ENCODE data around the gene CCM2. TPM values are rescaled to one million over a fixed set of nuclear protein-coding genes. Genes with fewer than 3 reads are reported as not detected.

Gene CCM2
- total RNA-seq, 2 donors from 2014 or later, result 94.2 to 109 TPM

- Mint-ChIP-seq H3K27ac (no peak overlapping the region), H3K27me3 (ENCODE audit: low read depth) (no peaks in the 10 kb centered on the region), H3K4me1 (ENCODE audit: low read depth) (no peaks in the 10 kb centered on the region), H3K4me3 (no peak overlapping the region), H3K9me3 (no peaks in the 10 kb centered on the region), H3K36me3 (ENCODE audit: insufficient read depth in 2 of 2) (no peaks in the 10 kb centered on the region)
- ATAC-seq (replicated peaks in 1 of 2) (peak; percentile 4 to 7), DNase-seq (no peak)
Observed at GRCh38 chr7:45082831-45083331, 82.9 kb downstream of the CCM2 start.

GRCh38 chr7:45084336-45084735 is 84.3 kb downstream of the CCM2 start:
- Mint-ChIP-seq H3K27me3 (ENCODE audit: low read depth) (no peaks in the 10 kb centered on the region), H3K4me1 (ENCODE audit: low read depth) (no peaks in the 10 kb centered on the region), H3K27ac (no peak overlapping the region), H3K9me3 (no peaks in the 10 kb centered on the region), H3K36me3 (ENCODE audit: insufficient read depth in 2 of 2) (no peaks in the 10 kb centered on the region), H3K4me3 (no peak overlapping the region)
- ATAC-seq (replicated peaks in 1 of 2), result no peak
- no peak for DNase-seq

GRCh38 chr7:45084901-45085618 is 85.1 kb downstream of the CCM2 start:
- H3K27me3 Mint-ChIP-seq (ENCODE audit: low read depth), result no peaks in the 10 kb centered on the region
- no peak overlapping the region for H3K27ac Mint-ChIP-seq
- no peaks in the 10 kb centered on the region for H3K4me1 Mint-ChIP-seq (ENCODE audit: low read depth)
- ATAC-seq (replicated peaks in 1 of 2) (no peak), DNase-seq (no peak)
- no peaks in the 10 kb centered on the region for H3K9me3 Mint-ChIP-seq
- H3K36me3 Mint-ChIP-seq (ENCODE audit: insufficient read depth in 2 of 2), result no peaks in the 10 kb centered on the region
- H3K4me3 Mint-ChIP-seq, result no peak overlapping the region

- Mint-ChIP-seq H3K27ac (no peak overlapping the region), H3K4me3 (no peak overlapping the region), H3K4me1 (ENCODE audit: low read depth) (no peaks in the 10 kb centered on the region), H3K36me3 (ENCODE audit: insufficient read depth in 2 of 2) (no peaks in the 10 kb centered on the region), H3K27me3 (ENCODE audit: low read depth) (no peaks in the 10 kb centered on the region), H3K9me3 (no peaks in the 10 kb centered on the region)
- no peak for DNase-seq
- ATAC-seq (replicated peaks in 1 of 2), result no peak
Observed at GRCh38 chr7:45085619-45086200, 85.7 kb downstream of the CCM2 start.

DNA sequence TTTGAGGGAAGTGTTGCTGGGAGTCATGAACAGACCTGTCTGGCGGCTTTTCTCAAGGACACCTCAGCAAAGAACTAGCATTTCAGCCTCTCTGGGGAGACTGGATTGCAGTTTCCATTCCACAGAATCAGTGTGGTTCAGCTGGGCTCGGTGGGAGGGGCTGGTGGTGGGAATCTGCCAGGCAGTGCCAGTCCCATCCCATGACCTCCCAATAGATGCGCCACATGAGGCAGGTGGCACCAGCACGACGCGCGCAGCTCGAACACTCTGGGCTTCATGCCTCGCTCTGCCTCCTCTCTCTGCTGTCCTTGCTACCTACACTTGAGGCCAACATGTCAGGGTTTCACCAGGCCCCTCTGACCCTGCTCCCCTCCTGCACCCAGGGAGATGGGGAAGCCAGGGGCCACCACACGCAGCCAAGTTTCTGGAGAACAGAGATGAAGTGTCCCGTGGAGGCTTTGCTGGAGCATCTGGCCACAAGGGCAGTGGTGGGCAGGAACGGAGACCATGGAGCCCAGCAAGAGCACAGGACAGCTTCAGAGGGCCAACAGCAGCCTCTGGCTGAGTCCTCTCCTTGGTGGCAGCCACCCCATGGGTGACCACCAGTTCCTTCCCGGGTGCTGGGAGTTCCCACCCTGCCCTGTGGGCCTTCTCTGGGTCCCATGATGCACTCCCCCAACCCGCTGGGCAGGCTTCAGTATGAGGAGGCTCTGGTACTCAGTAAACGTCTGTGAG is 86.5 kb downstream of the CCM2 start:
- no peaks in the 10 kb centered on the region for H3K27me3 Mint-ChIP-seq (ENCODE audit: low read depth)
- H3K27ac Mint-ChIP-seq, result no peak overlapping the region
- DNase-seq (no peak), ATAC-seq (replicated peaks in 1 of 2) (no peak)
- no peak overlapping the region for H3K4me3 Mint-ChIP-seq
- no peaks in the 10 kb centered on the region for H3K36me3 Mint-ChIP-seq (ENCODE audit: insufficient read depth in 2 of 2)
- no peaks in the 10 kb centered on the region for H3K4me1 Mint-ChIP-seq (ENCODE audit: low read depth)
- H3K9me3 Mint-ChIP-seq, result no peaks in the 10 kb centered on the region

DNA sequence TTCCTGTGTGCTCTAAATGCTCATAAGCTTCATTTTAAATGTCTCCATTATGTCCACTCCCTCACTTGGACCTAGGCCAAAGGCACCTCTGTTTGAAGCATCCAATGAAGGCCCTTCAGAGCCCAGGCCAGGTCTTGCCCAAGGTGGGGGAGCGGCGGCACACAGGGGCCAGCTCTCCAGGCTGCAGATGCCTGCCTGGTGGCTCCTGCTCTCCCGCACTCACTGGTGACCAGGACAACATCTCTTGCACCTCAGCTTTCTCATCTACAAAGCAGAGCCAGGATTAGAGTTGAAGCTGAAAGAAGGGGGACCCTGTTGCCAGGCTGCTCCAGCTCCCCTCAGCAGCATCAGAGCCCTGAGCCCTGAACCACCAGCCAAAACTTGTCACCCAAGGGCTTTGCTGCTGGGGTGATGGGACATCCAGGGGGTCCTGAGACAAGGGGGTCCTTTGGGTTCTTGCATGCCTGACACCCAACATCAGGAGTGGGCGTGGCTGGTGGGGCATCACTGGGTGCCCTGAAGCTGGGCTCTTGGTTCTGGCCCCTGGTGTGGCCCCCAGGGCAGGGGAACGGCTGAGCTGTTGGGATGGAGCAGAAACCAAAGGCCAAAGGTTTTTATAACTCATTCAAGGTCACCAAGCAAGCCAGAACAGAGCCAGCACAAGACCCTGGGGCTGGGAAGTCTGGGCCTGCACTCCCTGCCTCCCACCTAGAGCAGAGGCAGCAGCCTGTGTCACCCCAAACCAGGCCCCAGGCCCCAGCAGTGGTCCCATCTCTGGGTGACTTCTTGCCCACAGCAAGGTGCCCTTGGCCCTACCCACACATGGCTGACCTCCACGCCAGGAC is 87.5 kb downstream of the CCM2 start:
- no peaks in the 10 kb centered on the region for H3K27me3 Mint-ChIP-seq (ENCODE audit: low read depth)
- DNase-seq (no peak), ATAC-seq (replicated peaks in 1 of 2) (no peak)
- H3K4me3 Mint-ChIP-seq, result peak overlapping the region in 1 of 2 donors; percentile 70
- no peaks in the 10 kb centered on the region for H3K4me1 Mint-ChIP-seq (ENCODE audit: low read depth)
- H3K36me3 Mint-ChIP-seq (ENCODE audit: insufficient read depth in 2 of 2), result no peaks in the 10 kb centered on the region
- H3K9me3 Mint-ChIP-seq, result no peaks in the 10 kb centered on the region
- no peak overlapping the region for H3K27ac Mint-ChIP-seq

DNA sequence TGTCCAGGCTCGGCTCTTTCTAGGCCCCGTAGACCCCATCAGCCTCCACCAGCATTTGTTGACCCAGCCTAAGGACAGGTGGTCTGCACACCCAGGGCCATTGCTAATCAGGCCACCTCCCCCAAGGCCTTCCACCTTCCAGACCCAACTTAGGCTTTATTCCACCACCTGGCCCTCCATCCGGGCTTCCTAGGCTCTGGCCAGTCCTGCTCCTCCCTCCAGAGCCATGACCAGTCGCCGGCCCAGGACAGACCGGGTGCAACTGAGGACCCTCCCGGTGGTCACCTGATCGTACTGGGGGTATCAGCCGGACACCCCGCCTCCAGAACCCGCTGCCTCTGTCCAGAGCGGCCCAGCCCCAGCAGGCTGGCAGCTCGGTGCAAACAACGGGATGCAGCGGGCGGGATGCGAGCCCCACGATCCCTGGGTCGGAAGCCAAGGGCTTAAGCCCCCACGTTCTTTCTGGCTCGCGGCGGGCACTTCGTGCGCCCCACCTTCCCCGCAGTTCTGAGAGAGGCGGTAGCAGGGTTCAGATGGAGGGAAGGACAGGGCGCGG is 88.2 kb downstream of the CCM2 start:
- H3K4me1 Mint-ChIP-seq (ENCODE audit: low read depth), result no peaks in the 10 kb centered on the region
- H3K4me3 Mint-ChIP-seq, result peak overlapping the region in 1 of 2 donors; percentile 70
- ATAC-seq (replicated peaks in 1 of 2) (no peak), DNase-seq (no peak)
- no peaks in the 10 kb centered on the region for H3K36me3 Mint-ChIP-seq (ENCODE audit: insufficient read depth in 2 of 2)
- H3K27me3 Mint-ChIP-seq (ENCODE audit: low read depth), result no peaks in the 10 kb centered on the region
- H3K9me3 Mint-ChIP-seq, result no peaks in the 10 kb centered on the region
- no peak overlapping the region for H3K27ac Mint-ChIP-seq

DNA sequence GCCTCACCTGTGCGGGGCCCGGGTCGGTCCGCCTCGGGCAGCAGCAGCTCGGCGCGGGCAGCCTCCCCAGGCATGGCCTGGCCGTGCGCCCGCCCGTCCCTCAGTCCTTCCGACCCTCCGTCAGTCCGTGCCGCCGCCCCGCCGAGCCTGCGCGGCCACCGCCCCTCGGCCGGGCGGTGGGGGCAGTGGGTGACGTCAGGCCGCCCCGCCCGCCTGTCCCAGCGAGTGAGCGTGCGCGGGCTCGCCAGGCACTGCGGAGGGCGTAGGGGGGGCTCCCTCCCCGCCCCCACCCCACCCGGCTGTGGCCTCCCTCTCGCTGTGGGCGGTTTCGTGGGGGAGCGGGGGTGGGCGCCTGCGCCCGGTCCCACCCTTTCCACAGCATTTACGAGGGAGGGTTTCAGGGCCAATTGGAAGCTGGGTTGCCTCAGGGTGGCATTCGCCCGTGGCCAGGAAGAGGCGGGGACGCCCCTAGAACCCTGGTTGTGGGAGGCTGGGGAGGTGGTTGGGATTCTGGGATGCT is 88.9 kb downstream of the CCM2 start, which contains the start of gene NACAD:
Gene NACAD (minus strand): TSS at position 149 of the 520 bp plus-strand sequence. CDS start 75 bp downstream, at position 74.
- H3K4me3 Mint-ChIP-seq, result peak within 1 kb of the TSS; percentile 70 to 72
- H3K27me3 Mint-ChIP-seq (ENCODE audit: low read depth), result no peaks in the 10 kb centered on the region
- DNase-seq (peak in 1 of 2 donors; percentile 44), ATAC-seq (replicated peaks in 1 of 2) (peak; percentile 52 to 72)
- no peaks in the 10 kb centered on the region for H3K4me1 Mint-ChIP-seq (ENCODE audit: low read depth)
- no peaks in the 10 kb centered on the region for H3K9me3 Mint-ChIP-seq
- peak within 1 kb of the TSS; percentile 15 for H3K27ac Mint-ChIP-seq
- H3K36me3 Mint-ChIP-seq (ENCODE audit: insufficient read depth in 2 of 2), result no peaks in the 10 kb centered on the region

DNA sequence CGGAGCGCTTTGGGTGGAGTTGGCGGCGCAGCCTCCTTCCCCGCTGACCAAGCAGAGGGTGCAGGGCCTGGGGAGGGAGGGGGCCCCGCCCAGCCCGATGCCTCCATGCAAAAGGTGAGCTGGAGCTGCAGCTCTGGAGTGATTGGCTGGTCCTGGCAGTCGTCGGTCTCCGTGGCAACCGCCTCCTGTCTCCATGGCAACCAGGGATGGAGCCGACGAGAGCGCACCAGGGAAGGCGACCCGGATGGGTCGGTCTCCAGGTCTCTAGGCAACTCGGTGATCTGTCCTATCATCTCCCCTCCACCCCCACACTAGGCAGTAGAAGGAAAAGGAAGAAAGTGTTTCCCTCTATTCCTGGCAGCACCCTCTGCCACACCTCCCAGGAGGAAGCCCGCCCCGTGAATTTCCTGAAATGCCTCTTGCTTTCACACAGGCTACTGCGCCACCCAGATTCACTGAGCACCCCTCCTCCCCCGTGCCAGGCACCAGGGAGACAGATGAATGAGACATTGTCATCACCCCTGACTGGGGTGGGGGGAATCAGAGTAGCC is 89.4 kb downstream of the CCM2 start:
- DNase-seq, result peak; percentile 68 to 70
- H3K9me3 Mint-ChIP-seq, result no peaks in the 10 kb centered on the region
- peak overlapping the region; percentile 15 for H3K27ac Mint-ChIP-seq
- H3K27me3 Mint-ChIP-seq (ENCODE audit: low read depth), result no peaks in the 10 kb centered on the region
- no peaks in the 10 kb centered on the region for H3K36me3 Mint-ChIP-seq (ENCODE audit: insufficient read depth in 2 of 2)
- peak overlapping the region; percentile 61 to 72 for H3K4me3 Mint-ChIP-seq
- H3K4me1 Mint-ChIP-seq (ENCODE audit: low read depth), result no peaks in the 10 kb centered on the region
- peak; percentile 49 to 64 for ATAC-seq (replicated peaks in 1 of 2)

GRCh38 chr7:45092100-45092930 is 92.3 kb downstream of the CCM2 start:
- no peak for ATAC-seq (replicated peaks in 1 of 2)
- no peak for DNase-seq
- peaks cover 0 to 3% of the 10 kb centered on the region in 2 donors for H3K36me3 Mint-ChIP-seq (ENCODE audit: insufficient read depth in 2 of 2)
- H3K27ac Mint-ChIP-seq, result no peak overlapping the region
- H3K9me3 Mint-ChIP-seq, result no peaks in the 10 kb centered on the region
- no peak overlapping the region for H3K4me3 Mint-ChIP-seq
- no peaks in the 10 kb centered on the region for H3K4me1 Mint-ChIP-seq (ENCODE audit: low read depth)
- no peaks in the 10 kb centered on the region for H3K27me3 Mint-ChIP-seq (ENCODE audit: low read depth)

GRCh38 chr7:45092931-45093235 is 92.9 kb downstream of the CCM2 start:
- H3K36me3 Mint-ChIP-seq (ENCODE audit: insufficient read depth in 2 of 2), result peaks cover 0 to 3% of the 10 kb centered on the region in 2 donors
- H3K27ac Mint-ChIP-seq, result no peak overlapping the region
- DNase-seq (no peak), ATAC-seq (replicated peaks in 1 of 2) (no peak)
- no peak overlapping the region for H3K4me3 Mint-ChIP-seq
- H3K4me1 Mint-ChIP-seq (ENCODE audit: low read depth), result no peaks in the 10 kb centered on the region
- H3K9me3 Mint-ChIP-seq, result no peaks in the 10 kb centered on the region
- H3K27me3 Mint-ChIP-seq (ENCODE audit: low read depth), result no peaks in the 10 kb centered on the region

All from activated T-cell treated with anti-CD3 and anti-CD28 coated beads, Interleukin-2, amount 50 U/mL, for 72 hours (primary cell).